SK-N-MC (cell line): ENCODE results near the gene HPN.
"Not testable (repeated sequence)": the region's sequence is repeated elsewhere in the genome, so short reads cannot be mapped to it uniquely, and the experiment has no call there.

ENCODE experiments used
- DNase-seq: peaks from one replicate; pipeline ENCODE4 v3.0.0-alpha.2; 2011; ENCODE audit warnings: low read depth, low spot score
- H3K27ac ChIP-seq: fragments of 200-600 bp; sonication (generic); 2 replicates; pipeline ENCODE4 v1.5.1; 2016; ENCODE audit warnings: mixed run types
- H3K36me3 ChIP-seq: fragments of 200-600 bp; sonication (generic); 2 replicates; pipeline ENCODE4 v1.6.1; 2017; ENCODE audit warnings: antibody characterized with exemption, low read length, mixed read lengths; ENCODE audit not compliant: insufficient read depth
- H3K4me3 ChIP-seq: fragments of 200-600 bp; sonication (generic); 2 replicates; pipeline ENCODE4 v1.5.1; 2016
- H3K9ac ChIP-seq: fragments of 200-600 bp; sonication (generic); 2 replicates; pipeline ENCODE4 v1.8.0; 2017; ENCODE audit warnings: mixed run types, mixed read lengths; ENCODE audit not compliant: insufficient read length
- H3K9me3 ChIP-seq: fragments of 200-600 bp; sonication (generic); 2 replicates; pipeline ENCODE4 v1.6.1; 2017; ENCODE audit warnings: low read depth, mild to moderate bottlenecking, antibody characterized with exemption, low read length, moderate library complexity, mixed read lengths
- EZH2 ChIP-seq: fragments of 200-600 bp; sonication (generic); IDR thresholded peaks from one replicate; pipeline ENCODE4 v1.6.1; 2017; ENCODE audit warnings: antibody characterized with exemption
- FOXP2 ChIP-seq: optimal IDR thresholded peaks from 2 replicates; pipeline ENCODE3; 2011; ENCODE audit warnings: mild to moderate bottlenecking, moderate library complexity; ENCODE audit not compliant: insufficient read depth; ENCODE audit errors: extremely low read length, control extremely low read depth
- POLR2AphosphoS5 ChIP-seq: IDR thresholded peaks from 2 replicates; pipeline ENCODE4 v1.6.1; 2012; ENCODE audit warnings: mild to moderate bottlenecking, low read depth, low read length, borderline replicate concordance

Gene HPN

DNA sequence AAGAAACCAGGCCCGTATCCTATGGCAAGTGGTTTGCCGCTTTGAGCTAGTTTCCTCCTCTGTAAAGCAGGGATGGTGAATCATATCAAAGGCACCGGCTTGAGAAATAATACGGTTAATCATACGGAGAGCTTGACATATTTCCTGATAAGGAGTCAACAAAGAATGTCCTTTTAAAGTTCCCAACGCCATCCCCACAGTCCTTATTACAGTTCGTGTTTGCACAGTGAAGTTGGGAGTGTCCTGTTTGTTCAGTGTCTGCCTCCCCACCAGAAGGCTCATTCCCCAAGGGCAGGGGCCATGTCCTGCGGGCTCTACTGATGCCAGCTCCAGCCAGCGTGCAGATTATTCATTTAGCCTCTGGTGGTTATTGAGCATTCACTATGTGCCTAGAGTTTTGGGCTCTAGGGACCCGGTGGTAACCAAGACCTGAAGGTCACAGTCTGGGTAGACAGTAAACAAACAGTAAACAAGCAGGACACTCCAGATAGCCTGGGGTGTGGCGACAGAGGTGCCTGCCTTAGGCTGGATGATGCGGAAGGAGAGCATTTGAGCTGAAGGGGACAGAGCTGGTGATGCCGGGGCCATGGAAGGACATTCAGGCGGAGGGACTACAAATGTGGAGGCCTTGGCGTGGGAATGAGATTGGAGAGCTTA lies 35.1 kb upstream of the HPN start:
- Histone ChIP-seq H3K36me3 (peaks cover 21% of the 10 kb centered on the region; the same call in 1 of the 2 replicates), H3K9ac (no peak overlapping the region), H3K9me3 (no peaks in the 10 kb centered on the region), H3K4me3 (no peak overlapping the region), H3K27ac (no peak overlapping the region)
- no peak for DNase-seq
- no peak for TF ChIP-seq EZH2
- no peak; the same call in 1 of the 2 replicates for TF ChIP-seq POLR2AphosphoS5
- TF ChIP-seq FOXP2: no peak

DNA sequence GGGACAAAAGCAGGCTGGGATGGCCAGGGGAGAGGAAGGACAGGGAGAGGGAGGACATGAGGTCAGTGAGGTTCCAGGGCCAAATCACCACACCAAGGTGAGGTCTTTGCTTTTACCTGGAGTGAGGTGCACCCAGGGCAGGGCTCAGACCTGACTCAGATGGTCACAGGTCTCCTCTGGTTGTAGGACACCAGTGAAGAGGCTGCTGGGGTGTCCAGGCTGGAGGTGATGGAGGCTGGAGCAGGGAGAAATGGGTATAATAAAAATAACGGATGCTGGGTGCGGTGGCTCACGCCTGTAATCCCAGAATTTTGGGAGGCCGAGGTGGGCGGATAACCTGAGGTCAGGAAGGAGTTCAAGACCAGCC lies 34.5 kb upstream of the HPN start:
- peaks cover 23% of the 10 kb centered on the region; the same call in 1 of the 2 replicates for H3K36me3 ChIP-seq
- H3K9me3 ChIP-seq: no peaks in the 10 kb centered on the region
- TF ChIP-seq POLR2AphosphoS5 (peak; percentile 17; the same call in 1 of the 2 replicates), EZH2 (no peak)
- H3K4me3 ChIP-seq: no peak overlapping the region
- H3K9ac ChIP-seq: no peak overlapping the region
- no peak overlapping the region for H3K27ac ChIP-seq
- no peak for DNase-seq

DNA sequence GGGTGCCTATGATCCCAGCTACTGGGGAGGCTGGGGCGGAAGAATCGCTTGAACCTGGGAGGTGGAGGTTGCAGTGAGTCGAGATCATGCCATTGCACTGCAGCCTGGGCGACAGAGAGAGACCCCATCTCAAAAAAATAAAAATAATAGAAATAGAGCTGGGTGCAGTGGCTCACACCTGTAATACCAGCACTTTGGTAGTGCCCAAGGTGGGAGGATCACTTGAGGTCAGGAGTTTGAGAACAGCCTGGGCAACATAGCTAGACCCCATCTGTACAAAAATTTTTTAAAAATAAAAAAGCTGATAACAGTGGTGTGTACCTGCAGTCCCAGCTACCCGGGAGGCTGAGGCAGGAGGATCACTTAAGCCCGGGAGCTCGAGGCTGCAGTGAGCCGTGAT lies 34.1 kb upstream of the HPN start:
- H3K36me3 ChIP-seq: peaks cover 25% of the 10 kb centered on the region; the same call in 1 of the 2 replicates
- not testable (repeated sequence) for H3K27ac ChIP-seq, H3K4me3 ChIP-seq, H3K9me3 ChIP-seq, DNase-seq, H3K9ac ChIP-seq

DNA sequence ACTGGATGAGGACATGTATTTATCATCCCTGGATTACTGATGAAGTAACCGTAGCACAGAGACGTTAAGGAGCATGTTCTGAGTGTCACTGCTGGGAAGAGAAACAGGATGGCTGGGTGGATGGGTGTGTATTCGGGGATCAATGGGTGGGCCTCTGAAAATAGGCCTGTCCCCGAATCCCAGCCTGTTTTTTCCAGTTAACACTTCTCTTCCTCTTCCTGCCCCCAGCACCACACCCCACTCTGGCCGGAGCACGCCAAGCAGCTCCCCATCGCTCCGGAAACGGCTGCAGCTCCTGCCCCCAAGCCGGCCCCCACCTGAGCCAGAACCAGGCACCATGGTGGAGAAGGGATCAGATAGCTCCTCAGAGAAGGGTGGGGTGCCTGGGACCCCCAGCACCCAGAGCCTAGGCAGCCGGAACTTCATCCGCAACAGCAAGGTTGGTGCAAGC lies 32.6 kb upstream of the HPN start:
- TF ChIP-seq FOXP2: no peak
- TF ChIP-seq EZH2: no peak
- TF ChIP-seq POLR2AphosphoS5: no peak
- no peak overlapping the region for H3K27ac ChIP-seq
- H3K9ac ChIP-seq: no peak overlapping the region
- no peak overlapping the region for H3K4me3 ChIP-seq
- no peak for DNase-seq
- H3K36me3 ChIP-seq: peaks cover 25% of the 10 kb centered on the region; the same call in 1 of the 2 replicates
- H3K9me3 ChIP-seq: no peaks in the 10 kb centered on the region

DNA sequence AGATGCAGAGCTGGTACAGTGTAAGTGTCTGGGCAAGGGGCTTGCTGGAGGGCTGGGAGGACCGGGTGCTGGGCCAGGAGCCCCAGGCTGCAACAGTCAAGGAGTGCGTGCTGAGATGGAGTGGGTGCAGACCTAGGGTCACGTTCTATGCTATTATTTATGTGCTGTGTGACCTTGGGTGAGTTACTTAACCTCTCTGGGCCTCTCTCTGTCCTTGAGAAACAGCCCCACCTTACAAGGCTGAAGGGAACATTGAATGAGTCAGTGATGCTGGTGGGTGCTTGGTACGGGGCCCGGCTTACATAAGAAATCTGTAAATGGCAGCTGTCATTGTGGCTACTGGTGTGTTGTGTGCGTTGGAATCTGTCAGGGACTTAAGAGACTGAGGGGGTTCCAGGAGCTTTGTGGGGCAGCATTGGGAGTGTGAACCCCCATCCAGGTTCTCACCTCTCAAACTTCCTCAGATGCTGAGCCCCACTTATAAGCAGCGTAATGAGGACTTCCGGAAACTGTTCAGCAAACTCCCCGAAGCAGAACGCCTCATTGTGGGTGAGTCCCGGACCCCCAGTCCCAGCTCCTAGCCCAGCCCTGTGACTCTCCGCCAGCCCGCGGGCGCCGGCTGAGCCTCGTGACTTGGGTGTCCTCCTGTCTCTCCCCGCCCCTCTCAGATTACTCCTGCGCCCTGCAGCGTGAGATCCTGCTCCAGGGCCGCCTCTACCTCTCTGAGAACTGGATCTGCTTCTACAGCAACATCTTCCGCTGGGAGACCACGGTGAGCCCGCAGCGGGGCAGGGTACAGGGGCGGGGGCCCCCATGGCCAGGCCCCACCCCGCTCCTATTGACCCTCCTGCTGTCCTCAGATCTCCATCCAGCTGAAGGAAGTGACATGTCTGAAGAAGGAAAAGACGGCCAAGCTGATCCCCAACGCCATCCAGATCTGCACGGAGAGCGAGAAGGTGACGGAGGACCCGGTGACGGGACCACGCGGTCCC lies 31.8 kb upstream of the HPN start:
- Histone ChIP-seq H3K9ac (no peak overlapping the region), H3K27ac (no peak overlapping the region), H3K36me3 (peaks cover 25% of the 10 kb centered on the region; the same call in 1 of the 2 replicates), H3K9me3 (no peaks in the 10 kb centered on the region), H3K4me3 (no peak overlapping the region)
- TF ChIP-seq FOXP2 (no peak), EZH2 (no peak), POLR2AphosphoS5 (no peak)
- no peak for DNase-seq

DNA sequence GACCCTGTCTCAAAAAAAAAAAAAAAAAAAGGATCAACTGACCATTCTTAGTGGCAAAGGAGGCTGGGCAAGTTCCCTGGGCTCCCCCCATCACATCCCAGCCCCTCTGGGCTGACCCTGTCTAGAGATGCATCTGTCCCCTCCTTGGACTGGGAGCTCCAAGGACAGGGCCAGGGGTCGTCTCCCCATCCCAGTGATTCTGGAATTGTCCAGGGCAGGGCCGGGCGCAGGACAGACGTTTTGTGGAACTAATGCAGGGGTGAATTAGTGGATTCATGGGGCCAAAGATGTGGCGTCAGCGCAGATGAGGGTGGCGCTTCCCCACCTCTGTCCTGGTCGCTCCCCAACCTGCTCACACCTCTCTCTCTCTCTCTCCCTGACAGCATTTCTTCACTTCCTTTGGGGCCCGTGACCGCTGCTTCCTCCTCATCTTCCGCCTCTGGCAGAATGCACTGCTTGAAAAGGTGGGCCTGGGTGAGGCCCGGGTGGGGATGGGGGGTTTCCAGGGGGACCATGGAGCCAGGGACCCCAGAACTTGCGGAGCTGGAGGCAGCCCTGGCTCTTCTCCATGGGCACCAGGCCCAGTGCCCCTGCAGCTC lies 30.3 kb upstream of the HPN start:
- TF ChIP-seq POLR2AphosphoS5 (no peak; the same call in 1 of the 2 replicates), FOXP2 (no peak), EZH2 (no peak)
- no peak for DNase-seq
- Histone ChIP-seq H3K9me3 (no peaks in the 10 kb centered on the region), H3K36me3 (peaks cover 34% of the 10 kb centered on the region; the same call in 1 of the 2 replicates), H3K27ac (no peak overlapping the region), H3K4me3 (no peak overlapping the region), H3K9ac (no peak overlapping the region)

DNA sequence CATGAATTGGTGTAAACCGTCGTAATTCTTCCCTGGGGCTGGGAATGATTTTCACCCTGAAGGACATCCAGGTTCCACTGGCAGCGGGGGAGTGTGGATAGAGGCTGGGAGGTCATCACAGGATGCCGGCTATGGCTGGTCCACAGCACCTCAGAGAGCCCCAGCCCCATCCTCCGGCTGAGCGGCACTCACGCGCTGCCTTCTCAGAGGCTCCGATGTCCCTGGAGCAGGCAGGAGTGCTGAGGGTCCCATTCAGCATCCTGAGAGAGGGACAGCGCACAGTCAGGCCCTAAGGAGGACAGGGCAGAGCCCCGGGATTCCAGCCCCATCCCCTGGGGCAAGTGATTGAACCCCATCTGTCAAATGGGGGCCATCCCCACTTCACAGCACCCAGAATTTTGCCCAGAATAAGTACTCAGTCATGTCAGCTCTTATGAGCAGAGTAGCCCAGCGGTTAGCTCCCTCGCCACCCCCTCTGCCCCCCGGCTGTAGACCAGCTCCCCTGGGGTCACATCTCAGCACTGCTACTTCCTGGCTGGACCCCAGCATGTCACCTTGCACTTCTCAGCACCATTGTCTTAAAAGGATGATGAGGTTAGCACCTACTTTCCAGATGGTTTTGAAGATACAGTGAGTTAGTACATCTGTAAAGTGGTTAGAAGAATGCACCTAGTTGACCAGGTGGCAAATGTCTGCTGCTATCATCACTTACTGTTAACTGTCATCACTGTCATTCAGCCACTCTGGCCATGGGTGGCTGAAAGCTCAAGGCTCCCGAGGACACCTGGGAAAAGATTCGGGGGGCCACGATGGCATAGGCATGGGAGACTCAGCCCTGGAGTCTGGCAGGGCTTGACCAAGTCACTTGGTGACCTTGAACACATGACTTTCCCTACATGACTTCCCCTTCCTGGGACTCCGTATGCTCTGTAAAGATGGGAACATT lies 29.5 kb upstream of the HPN start:
- no peak overlapping the region for H3K27ac ChIP-seq

More for the DNA sequence above, 29.5 kb upstream of the HPN start:
- Histone ChIP-seq H3K9me3 (no peaks in the 10 kb centered on the region), H3K4me3 (no peak overlapping the region), H3K36me3 (peaks cover 34% of the 10 kb centered on the region; the same call in 1 of the 2 replicates), H3K9ac (no peak overlapping the region)
- DNase-seq: no peak
- TF ChIP-seq EZH2: no peak
- no peak for TF ChIP-seq POLR2AphosphoS5
- TF ChIP-seq FOXP2: no peak
